Endothelial cell of umbilical vein (primary cell): ENCODE measurements around the gene PAPLN. TPM values are rescaled to one million over a fixed set of nuclear protein-coding genes. Genes with fewer than 3 reads are reported as not detected.

ENCODE experiments used
- BruUV-seq: library from RNA; stranded (reverse); fragments of 400-500 nt; replicated peaks from 2 replicates; lab custom pipeline; 2021; lab: Mats Ljungman, UMichigan
- CTCF ChIA-PET: fragments of 300-600, 350-600 bp; sonication (Branson Sonifier 250); formaldehyde crosslinking; loops from one replicate; lab custom pipeline; 2021; ENCODE audit warnings: antibody characterized with exemption, inconsistent platforms; lab: Charles Lee
- POLR2A ChIA-PET: fragments of 300-600, 350-600 bp; sonication (Branson Sonifier 250); formaldehyde crosslinking; loops from one replicate; lab custom pipeline; 2021; ENCODE audit warnings: antibody characterized with exemption, inconsistent platforms; lab: Charles Lee
- DNase-seq: peaks from one replicate; pipeline ENCODE4 v3.0.0-alpha.2; 2011; ENCODE audit warnings: low read depth, low spot score
- FAIRE-seq: peaks from 2 replicates; lab custom pipeline; 2011; peaks lifted over from hg19 to GRCh38; lab: Jason Lieb, UNC
- H2AFZ ChIP-seq: 2 replicates; pipeline ENCODE4 v1.6.0; 2012; ENCODE audit warnings: low read depth, low read length, control low read depth, inconsistent platforms
- H3K27ac ChIP-seq: 2 replicates; pipeline ENCODE4 v1.5.1; 2011; ENCODE audit warnings: low read depth, mild to moderate bottlenecking, control low read depth, low read length, moderate library complexity; ENCODE audit not compliant: insufficient read depth
- H3K27me3 ChIP-seq, 2 experiments: 2 replicates each; pipeline versions ENCODE4 v1.6.0 to v1.6.1; 2011; ENCODE audit warnings: low read length in 2 of 2, mixed read lengths in 1 of 2; ENCODE audit not compliant: control insufficient read depth in 2 of 2, insufficient read depth in 2 of 2
- H3K36me3 ChIP-seq, 2 experiments: 2 replicates in 1 of 2; 3 replicates in 1 of 2; pipeline ENCODE4 v1.5.1; 2011; ENCODE audit warnings: low read length in 2 of 2, mild to moderate bottlenecking in 1 of 2, moderate library complexity in 1 of 2; ENCODE audit not compliant: control insufficient read depth in 2 of 2, insufficient read depth in 2 of 2; ENCODE audit errors: extremely low read depth in 1 of 2
- H3K4me1 ChIP-seq: 3 replicates; pipeline ENCODE4 v1.5.1; 2011; ENCODE audit warnings: mild to moderate bottlenecking, low read length; ENCODE audit not compliant: control insufficient read depth, insufficient read depth; ENCODE audit errors: extremely low read depth
- H3K4me2 ChIP-seq: 2 replicates; pipeline ENCODE4 v1.6.1; 2011; ENCODE audit warnings: low read length, control low read depth, mixed read lengths; ENCODE audit not compliant: insufficient read depth
- H3K4me3 ChIP-seq, 3 experiments: fragments of 200-600 bp in 1 of 3; sonication (generic), shearing (Covaris generic) in 1 of 3; replicated peaks in 1 of 3; 2 replicates each; pipeline ENCODE4 v1.5.1; 2011 to 2016; ENCODE audit warnings: control low read depth in 3 of 3, low read length in 3 of 3, mild to moderate bottlenecking in 2 of 3, inconsistent platforms in 1 of 3, low read depth in 1 of 3, moderate library complexity in 1 of 3; ENCODE audit not compliant: insufficient read depth in 1 of 3
- H3K79me2 ChIP-seq: 2 replicates; pipeline ENCODE4 v1.6.0; 2012; ENCODE audit warnings: low read length, inconsistent platforms; ENCODE audit not compliant: control insufficient read depth, insufficient read depth
- H3K9ac ChIP-seq: replicated peaks from 2 replicates; pipeline ENCODE3; 2011; ENCODE audit warnings: low read length, control low read depth; ENCODE audit not compliant: insufficient read depth; ENCODE audit errors: extremely low read depth
- H3K9me1 ChIP-seq: replicated peaks from 3 replicates; pipeline ENCODE4 v1.6.0; 2011; ENCODE audit warnings: mild to moderate bottlenecking, low read length; ENCODE audit not compliant: control insufficient read depth, insufficient read depth; ENCODE audit errors: extremely low read depth
- H3K9me3 ChIP-seq: replicated peaks from 2 replicates; pipeline ENCODE4 v1.5.1; 2012; ENCODE audit warnings: low read length, inconsistent platforms; ENCODE audit not compliant: control insufficient read depth, insufficient read depth
- H4K20me1 ChIP-seq: replicated peaks from 2 replicates; pipeline ENCODE3; 2011; ENCODE audit warnings: mild to moderate bottlenecking, low read length; ENCODE audit not compliant: control insufficient read depth, insufficient read depth; ENCODE audit errors: extremely low read depth
- EZH2 ChIP-seq: IDR thresholded peaks from 2 replicates; pipeline ENCODE4 v1.6.1; 2012; ENCODE audit warnings: borderline replicate concordance, low read depth, mild to moderate bottlenecking, moderate library complexity, low read length, inconsistent platforms; ENCODE audit not compliant: severe bottlenecking
- FOS ChIP-seq: IDR thresholded peaks from 2 replicates; pipeline ENCODE4 v1.6.1; 2011; ENCODE audit warnings: mild to moderate bottlenecking, low read length, moderate library complexity, borderline replicate concordance; ENCODE audit not compliant: insufficient read depth
- GATA2 ChIP-seq: IDR thresholded peaks from 2 replicates; pipeline ENCODE4 v1.7.0; 2011; ENCODE audit warnings: low read depth, mild to moderate bottlenecking, moderate library complexity, mixed read lengths, low read length; ENCODE audit not compliant: insufficient read length, insufficient read depth
- JUN ChIP-seq: IDR thresholded peaks from 2 replicates; pipeline ENCODE4 v1.6.1; 2011; ENCODE audit warnings: borderline replicate concordance, low read depth; ENCODE audit not compliant: insufficient read length, insufficient read depth
- MYC ChIP-seq: IDR thresholded peaks from one replicate; pipeline ENCODE4 v1.6.1; 2011; ENCODE audit warnings: mild to moderate bottlenecking, low read depth, low read length
- POLR2A ChIP-seq: IDR thresholded peaks from 2 replicates; pipeline ENCODE4 v1.6.1; 2012; ENCODE audit warnings: low read depth, mild to moderate bottlenecking, control low read depth, low read length
- POLR2AphosphoS5 ChIP-seq: IDR thresholded peaks from 2 replicates; pipeline ENCODE4 v1.6.1; 2012; ENCODE audit warnings: low read depth, mild to moderate bottlenecking, control low read depth, low read length, moderate library complexity; ENCODE audit not compliant: insufficient read depth
- dilution Hi-C: fragments of 300-500 bp; cut with MboI; formaldehyde crosslinking; loops from one replicate; pipeline ENCODE4 v1.15.0; 2019; ENCODE audit warnings: low sequenced_read_pairs; ENCODE audit not compliant: extremely low pct_ligation_motif_present
- intact Hi-C: fragments of 100-400 bp; cut with micrococcal nuclease; formaldehyde crosslinking; loops from one replicate; pipeline ENCODE4 v1.10.0; 2022
- polyA plus RNA-seq, 4 experiments: library from polyadenylated mRNA; depleted of rRNA in 3 of 4; stranded (reverse) in 3 of 4; unstranded in 1 of 4; fragments of >200 nt; gene quantifications; 2 replicates each; pipeline versions ENCODE4 v1.2.1 to v1.2.3, GENCODE V29; 2011 to 2012; ENCODE audit warnings: missing spikeins in 1 of 4
- total RNA-seq: library from RNA; stranded (reverse); gene quantifications from 2 replicates; pipeline ENCODE4 v1.2.3, GENCODE V29; 2021
- TF ChIP-seq, protein P1 (sequence below), 2 donors: IDR thresholded peaks; 1 replicate in 1 of 2; 2 replicates in 1 of 2; pipeline ENCODE4 v1.5.1; 2011; ENCODE audit warnings: low read length in 2 of 2, mild to moderate bottlenecking in 2 of 2, moderate library complexity in 2 of 2, control low read depth in 1 of 2, inconsistent platforms in 1 of 2, low read depth in 1 of 2; ENCODE audit not compliant: insufficient read depth in 1 of 2; ENCODE audit errors: extremely low read depth in 1 of 2
- TF ChIP-seq, protein P2 (sequence below): IDR thresholded peaks from 2 replicates; pipeline ENCODE4 v1.6.1; 2011; ENCODE audit not compliant: insufficient read depth, insufficient read length

PAPLN gene
- total and polyA plus RNA-seq, 2 donors (not counting 3 experiments of a cell fraction or from before 2014, with no cell fraction given): 5.5 to 6.4 TPM

DNA sequence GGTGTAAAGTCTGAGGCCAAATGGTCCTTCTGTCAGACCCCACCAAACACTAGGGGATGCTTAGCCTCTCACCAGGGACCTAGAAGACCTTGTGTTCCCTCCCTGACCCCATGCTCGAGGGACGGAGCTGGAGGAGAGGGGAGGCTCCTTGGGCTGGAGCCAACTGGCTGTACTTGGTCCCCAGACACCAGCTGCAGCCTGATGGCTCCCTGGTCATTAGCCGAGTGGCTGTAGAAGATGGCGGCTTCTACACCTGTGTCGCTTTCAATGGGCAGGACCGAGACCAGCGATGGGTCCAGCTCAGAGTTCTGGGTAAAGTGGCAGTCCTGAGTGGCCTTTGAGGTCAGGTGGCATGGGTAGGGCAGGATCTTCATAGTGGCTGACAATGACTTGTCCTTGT lies 29.0 kb downstream of the PAPLN start:
- CTCF ChIA-PET: interaction anchor here (0.6 to 2.5 kb wide), 6 partner anchors 9 to 206 kb away, joined by 3 to 19 read pairs (median 4); no protein-coding TSS in a partner anchor

More for the DNA sequence above, 29.0 kb downstream of the PAPLN start:
- H3K79me2 ChIP-seq: no peaks in the 10 kb centered on the region
- BruUV-seq: no TSS peak
- intact Hi-C loops (no loop called here), dilution Hi-C loops (no loop called here)
- TF ChIP-seq, protein P1, sequence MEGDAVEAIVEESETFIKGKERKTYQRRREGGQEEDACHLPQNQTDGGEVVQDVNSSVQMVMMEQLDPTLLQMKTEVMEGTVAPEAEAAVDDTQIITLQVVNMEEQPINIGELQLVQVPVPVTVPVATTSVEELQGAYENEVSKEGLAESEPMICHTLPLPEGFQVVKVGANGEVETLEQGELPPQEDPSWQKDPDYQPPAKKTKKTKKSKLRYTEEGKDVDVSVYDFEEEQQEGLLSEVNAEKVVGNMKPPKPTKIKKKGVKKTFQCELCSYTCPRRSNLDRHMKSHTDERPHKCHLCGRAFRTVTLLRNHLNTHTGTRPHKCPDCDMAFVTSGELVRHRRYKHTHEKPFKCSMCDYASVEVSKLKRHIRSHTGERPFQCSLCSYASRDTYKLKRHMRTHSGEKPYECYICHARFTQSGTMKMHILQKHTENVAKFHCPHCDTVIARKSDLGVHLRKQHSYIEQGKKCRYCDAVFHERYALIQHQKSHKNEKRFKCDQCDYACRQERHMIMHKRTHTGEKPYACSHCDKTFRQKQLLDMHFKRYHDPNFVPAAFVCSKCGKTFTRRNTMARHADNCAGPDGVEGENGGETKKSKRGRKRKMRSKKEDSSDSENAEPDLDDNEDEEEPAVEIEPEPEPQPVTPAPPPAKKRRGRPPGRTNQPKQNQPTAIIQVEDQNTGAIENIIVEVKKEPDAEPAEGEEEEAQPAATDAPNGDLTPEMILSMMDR (IDR thresholded peaks at IDR 0.05; ENCODE audit: extremely low read depth in 1 of 2, insufficient read depth in 1 of 2, low read depth in 1 of 2, low read length in 2 of 2): no peak
- TF ChIP-seq, protein P2, sequence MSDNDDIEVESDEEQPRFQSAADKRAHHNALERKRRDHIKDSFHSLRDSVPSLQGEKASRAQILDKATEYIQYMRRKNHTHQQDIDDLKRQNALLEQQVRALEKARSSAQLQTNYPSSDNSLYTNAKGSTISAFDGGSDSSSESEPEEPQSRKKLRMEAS: no peak
- TF ChIP-seq JUN (no peak), EZH2 (no peak), GATA2 (no peak), POLR2AphosphoS5 (no peak), FOS (no peak), MYC (no peak), POLR2A (no peak)
- no peaks in the 10 kb centered on the region for H4K20me1 ChIP-seq
- no peak for FAIRE-seq
- H3K27ac ChIP-seq: no peak overlapping the region
- no peak for DNase-seq
- H3K9me1 ChIP-seq: no peaks in the 10 kb centered on the region
- no peak overlapping the region for H3K4me2 ChIP-seq
- no peaks in the 10 kb centered on the region for H3K9me3 ChIP-seq
- peaks cover 15% of the 10 kb centered on the region for H3K4me1 ChIP-seq
- H3K4me3 ChIP-seq: no peak overlapping the region
- H3K27me3 ChIP-seq: no peaks in the 10 kb centered on the region
- no peak overlapping the region for H2AFZ ChIP-seq
- H3K36me3 ChIP-seq: no peaks in the 10 kb centered on the region
- POLR2A ChIA-PET: no interaction called here
- H3K9ac ChIP-seq: no peak overlapping the region
